ENCODE results near the gene LINGO4. TPM values are rescaled to one million over a fixed set of nuclear protein-coding genes. Genes with fewer than 3 reads are reported as not detected.

The LINGO4 gene, protein sequence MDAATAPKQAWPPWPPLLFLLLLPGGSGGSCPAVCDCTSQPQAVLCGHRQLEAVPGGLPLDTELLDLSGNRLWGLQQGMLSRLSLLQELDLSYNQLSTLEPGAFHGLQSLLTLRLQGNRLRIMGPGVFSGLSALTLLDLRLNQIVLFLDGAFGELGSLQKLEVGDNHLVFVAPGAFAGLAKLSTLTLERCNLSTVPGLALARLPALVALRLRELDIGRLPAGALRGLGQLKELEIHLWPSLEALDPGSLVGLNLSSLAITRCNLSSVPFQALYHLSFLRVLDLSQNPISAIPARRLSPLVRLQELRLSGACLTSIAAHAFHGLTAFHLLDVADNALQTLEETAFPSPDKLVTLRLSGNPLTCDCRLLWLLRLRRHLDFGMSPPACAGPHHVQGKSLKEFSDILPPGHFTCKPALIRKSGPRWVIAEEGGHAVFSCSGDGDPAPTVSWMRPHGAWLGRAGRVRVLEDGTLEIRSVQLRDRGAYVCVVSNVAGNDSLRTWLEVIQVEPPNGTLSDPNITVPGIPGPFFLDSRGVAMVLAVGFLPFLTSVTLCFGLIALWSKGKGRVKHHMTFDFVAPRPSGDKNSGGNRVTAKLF
- 0.13 TPM for total RNA-seq (ENCODE audit: unreplicated experiment)
- long read RNA-seq: 0 reads

DNA sequence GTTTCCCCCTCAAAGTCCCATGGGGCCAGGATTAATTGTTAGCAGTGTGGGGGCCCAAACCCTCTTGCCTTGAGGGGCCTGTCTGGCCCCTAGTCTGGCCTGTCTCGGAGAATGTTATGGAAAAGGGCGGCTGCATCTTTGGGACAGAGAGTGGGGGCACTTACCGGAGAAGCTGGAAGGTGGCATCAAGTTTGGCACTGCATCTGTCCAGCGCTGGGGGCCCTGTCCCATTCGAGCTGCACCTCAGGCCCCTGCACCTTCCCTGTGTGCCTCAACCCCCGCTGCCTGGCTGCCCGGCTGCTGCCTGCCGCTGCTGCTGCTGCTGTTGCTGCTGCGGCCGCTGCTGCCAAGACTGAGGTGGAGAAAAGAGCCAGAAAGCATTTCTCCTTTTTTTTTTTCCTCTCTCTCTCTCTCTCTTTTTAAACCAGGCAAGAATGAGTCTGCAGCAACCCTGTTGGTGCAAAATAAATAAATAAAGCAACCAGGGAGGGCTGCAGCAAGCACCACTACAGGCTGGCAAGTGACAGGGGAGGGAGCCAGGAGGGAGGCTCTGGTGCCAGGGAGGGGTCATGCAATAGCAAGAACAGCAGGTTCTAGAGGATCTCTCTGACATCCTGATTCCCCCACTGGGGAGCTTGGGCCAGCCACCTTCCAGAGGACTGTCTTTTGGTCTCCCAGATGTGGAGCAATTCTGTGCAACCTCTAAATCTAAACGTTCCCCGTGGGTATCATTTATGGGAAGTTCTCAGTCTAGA is at the start of gene LINGO4:
Gene LINGO4 (minus strand): TSS at position 354 of the 755 bp plus-strand sequence. CDS start 2,715 bp downstream, outside the sequence.
- peaks cover 39% of the 10 kb centered on the region for H3K4me1 Mint-ChIP-seq (ENCODE audit: unreplicated experiment)
- H3K27me3 Mint-ChIP-seq (ENCODE audit: unreplicated experiment): peaks cover 11% of the 10 kb centered on the region
- H3K27ac Mint-ChIP-seq (ENCODE audit: unreplicated experiment): peak within 1 kb of the TSS; percentile 61
- H3K4me3 Mint-ChIP-seq (ENCODE audit: unreplicated experiment): no peak within 1 kb of the TSS
- no peak for DNase-seq (ENCODE audit: low spot score)
- H3K36me3 Mint-ChIP-seq (ENCODE audit: low read depth, unreplicated experiment): peaks cover 10% of the 10 kb centered on the region
- no peaks in the 10 kb centered on the region for H3K9me3 Mint-ChIP-seq (ENCODE audit: unreplicated experiment)
- TF ChIP-seq, protein P1, sequence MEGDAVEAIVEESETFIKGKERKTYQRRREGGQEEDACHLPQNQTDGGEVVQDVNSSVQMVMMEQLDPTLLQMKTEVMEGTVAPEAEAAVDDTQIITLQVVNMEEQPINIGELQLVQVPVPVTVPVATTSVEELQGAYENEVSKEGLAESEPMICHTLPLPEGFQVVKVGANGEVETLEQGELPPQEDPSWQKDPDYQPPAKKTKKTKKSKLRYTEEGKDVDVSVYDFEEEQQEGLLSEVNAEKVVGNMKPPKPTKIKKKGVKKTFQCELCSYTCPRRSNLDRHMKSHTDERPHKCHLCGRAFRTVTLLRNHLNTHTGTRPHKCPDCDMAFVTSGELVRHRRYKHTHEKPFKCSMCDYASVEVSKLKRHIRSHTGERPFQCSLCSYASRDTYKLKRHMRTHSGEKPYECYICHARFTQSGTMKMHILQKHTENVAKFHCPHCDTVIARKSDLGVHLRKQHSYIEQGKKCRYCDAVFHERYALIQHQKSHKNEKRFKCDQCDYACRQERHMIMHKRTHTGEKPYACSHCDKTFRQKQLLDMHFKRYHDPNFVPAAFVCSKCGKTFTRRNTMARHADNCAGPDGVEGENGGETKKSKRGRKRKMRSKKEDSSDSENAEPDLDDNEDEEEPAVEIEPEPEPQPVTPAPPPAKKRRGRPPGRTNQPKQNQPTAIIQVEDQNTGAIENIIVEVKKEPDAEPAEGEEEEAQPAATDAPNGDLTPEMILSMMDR (IDR thresholded peaks at IDR 0.05; ENCODE audit: unreplicated experiment): no peak

- H3K9me3 Mint-ChIP-seq (ENCODE audit: unreplicated experiment): no peaks in the 10 kb centered on the region
- TF ChIP-seq, protein P1 (IDR thresholded peaks at IDR 0.05; ENCODE audit: unreplicated experiment): no peak
- H3K27ac Mint-ChIP-seq (ENCODE audit: unreplicated experiment): no peak overlapping the region
- peaks cover 24% of the 10 kb centered on the region for H3K4me1 Mint-ChIP-seq (ENCODE audit: unreplicated experiment)
- H3K4me3 Mint-ChIP-seq (ENCODE audit: unreplicated experiment): no peak overlapping the region
- H3K27me3 Mint-ChIP-seq (ENCODE audit: unreplicated experiment): peaks cover 6% of the 10 kb centered on the region
- DNase-seq (ENCODE audit: low spot score): no peak
- H3K36me3 Mint-ChIP-seq (ENCODE audit: low read depth, unreplicated experiment): peaks cover 3% of the 10 kb centered on the region
Observed at GRCh38 chr1:151854658-151855057, 49.4 kb upstream of the LINGO4 start.

DNA sequence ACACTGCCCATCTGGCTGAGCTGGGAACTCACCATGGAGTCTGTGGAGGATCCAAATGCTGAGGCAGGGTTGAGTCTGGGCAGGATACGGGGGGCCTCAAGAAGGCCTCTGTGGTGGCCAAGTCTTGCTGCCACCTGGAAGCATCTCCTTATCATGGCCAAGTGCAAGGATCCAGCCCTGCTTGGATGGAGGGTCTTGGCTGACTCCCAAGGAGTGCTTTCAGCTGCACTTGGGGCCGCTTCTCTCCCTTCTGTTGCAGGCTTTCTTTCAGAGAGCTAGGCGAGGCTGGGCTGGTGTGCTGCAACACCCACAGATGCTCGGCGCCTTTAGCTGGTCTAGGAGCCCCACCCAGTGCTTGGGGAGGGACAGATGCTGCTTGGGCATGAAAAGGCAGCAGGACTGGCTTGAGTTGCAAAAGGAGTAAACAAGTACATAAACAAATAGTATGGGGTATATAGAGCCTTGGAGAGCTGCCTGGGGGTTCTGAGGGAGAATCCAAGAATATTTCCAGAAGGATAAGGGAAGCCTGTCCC is 48.3 kb upstream of the LINGO4 start, which contains the start of gene THEM5:
Gene THEM5 (minus strand): TSS at position 302 of the 533 bp plus-strand sequence. CDS start 147 bp downstream, at position 155.
- TF ChIP-seq, protein P1 (IDR thresholded peaks at IDR 0.05; ENCODE audit: unreplicated experiment): no peak

GRCh38 chr1:151852733-151853132 is 47.5 kb upstream of the LINGO4 start:
- peaks cover 8% of the 10 kb centered on the region for H3K27me3 Mint-ChIP-seq (ENCODE audit: unreplicated experiment)
- no peak for DNase-seq (ENCODE audit: low spot score)
- H3K4me3 Mint-ChIP-seq (ENCODE audit: unreplicated experiment): no peak overlapping the region
- H3K27ac Mint-ChIP-seq (ENCODE audit: unreplicated experiment): no peak overlapping the region
- TF ChIP-seq, protein P1 (IDR thresholded peaks at IDR 0.05; ENCODE audit: unreplicated experiment): no peak
- peaks cover 29% of the 10 kb centered on the region for H3K4me1 Mint-ChIP-seq (ENCODE audit: unreplicated experiment)
- H3K9me3 Mint-ChIP-seq (ENCODE audit: unreplicated experiment): no peaks in the 10 kb centered on the region
- H3K36me3 Mint-ChIP-seq (ENCODE audit: low read depth, unreplicated experiment): peaks cover 3% of the 10 kb centered on the region

More for the DNA sequence above, 48.3 kb upstream of the LINGO4 start, which contains the start of gene THEM5:
- no peaks in the 10 kb centered on the region for H3K9me3 Mint-ChIP-seq (ENCODE audit: unreplicated experiment)
- H3K36me3 Mint-ChIP-seq (ENCODE audit: low read depth, unreplicated experiment): peaks cover 3% of the 10 kb centered on the region
- no peak for DNase-seq (ENCODE audit: low spot score)
- no peak within 1 kb of the TSS for H3K27ac Mint-ChIP-seq (ENCODE audit: unreplicated experiment)
- no peak within 1 kb of the TSS for H3K4me3 Mint-ChIP-seq (ENCODE audit: unreplicated experiment)
- peaks cover 28% of the 10 kb centered on the region for H3K4me1 Mint-ChIP-seq (ENCODE audit: unreplicated experiment)
- H3K27me3 Mint-ChIP-seq (ENCODE audit: unreplicated experiment): peaks cover 6% of the 10 kb centered on the region
